ENCODE results near the gene SH2B2. TPM values are rescaled to one million over a fixed set of nuclear protein-coding genes. Genes with fewer than 3 reads are reported as not detected.
A peak's percentile ranks its signal among the peaks of the same experiment; 100 is the strongest.

Gene SH2B2
- total RNA-seq, 3 donors from 2014 or later (not counting 1 experiment from before 2014, with no cell fraction given) = 1.6 to 2.9 (median 2.0) TPM

DNA sequence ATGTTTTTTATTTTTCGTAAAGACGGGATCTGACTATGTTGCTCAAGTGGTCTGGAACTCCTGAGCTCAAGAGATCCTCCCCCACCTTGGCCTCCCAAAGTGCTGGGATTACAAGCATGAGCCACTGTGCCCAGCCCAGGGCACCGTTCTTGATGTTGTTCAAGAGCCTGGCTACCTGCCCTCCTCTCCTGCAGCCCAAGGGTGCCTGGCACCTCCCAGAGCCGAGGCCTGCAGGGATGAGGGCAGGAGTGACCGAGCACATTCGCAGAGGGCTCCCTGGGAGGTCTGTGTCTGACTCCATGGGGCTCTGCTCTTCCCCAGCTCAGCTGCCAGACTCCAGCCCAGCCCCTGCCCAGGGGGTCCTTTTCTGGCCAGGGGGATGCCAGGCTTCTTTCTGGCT lies 15.4 kb downstream of the SH2B2 start:
- no peak overlapping the region for H3K27ac Mint-ChIP-seq
- no peak overlapping the region for H3K4me3 Mint-ChIP-seq
- peaks cover 39% of the 10 kb centered on the region for H3K4me1 ChIP-seq (ENCODE audit: control insufficient read depth, insufficient read depth, low read length)

DNA sequence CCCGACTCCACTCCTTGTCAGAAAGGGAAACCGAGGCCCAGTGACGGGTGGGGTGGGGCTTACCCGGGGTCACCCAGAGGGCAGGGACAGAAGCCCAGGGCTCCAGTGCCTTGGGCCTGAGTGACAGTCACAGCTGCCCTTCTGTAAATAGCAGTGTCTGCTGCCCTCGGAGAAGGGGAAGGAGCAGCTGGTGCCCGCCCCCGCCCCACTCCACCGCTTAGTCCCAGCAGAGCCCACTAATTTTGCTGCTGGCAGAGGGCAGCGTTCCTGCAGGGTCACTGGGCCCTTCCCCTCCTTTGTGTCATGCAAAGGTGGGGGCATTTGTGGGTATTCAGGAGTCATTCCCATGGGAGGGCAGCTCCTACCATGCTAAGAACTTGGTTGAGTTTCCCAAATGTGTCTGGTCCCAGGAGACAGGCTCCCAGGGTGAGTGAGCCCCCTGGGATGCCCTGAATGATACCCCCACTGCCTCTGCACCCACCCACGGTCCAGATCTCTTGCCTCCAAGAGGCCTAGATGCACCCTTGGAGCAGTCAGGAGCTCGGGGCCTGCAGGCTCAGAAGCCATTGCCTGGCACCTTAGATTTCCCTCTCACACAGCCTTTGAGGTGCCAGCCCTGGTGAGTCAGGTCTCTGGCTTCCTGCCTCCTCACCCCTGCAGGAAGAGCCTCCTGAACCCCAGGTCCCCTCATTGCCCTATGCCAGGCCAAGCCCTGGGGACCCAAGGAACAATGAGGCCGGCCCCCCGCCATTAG lies 17.2 kb downstream of the SH2B2 start:
- Mint-ChIP-seq H3K4me1 (peaks cover 0 to 5% of the 10 kb centered on the region in 2 donors), H3K36me3 (no peaks in the 10 kb centered on the region), H3K27ac (no peak overlapping the region), H3K27me3 (ENCODE audit: low read depth in 2 of 2) (peaks cover 0 to 3% of the 10 kb centered on the region in 2 donors), H3K4me3 (no peak overlapping the region), H3K9me3 (no peaks in the 10 kb centered on the region)
- intact Hi-C loops (cut with micrococcal nuclease) = no loop called here
- Histone ChIP-seq H3K9me3 (ENCODE audit: control insufficient read depth, insufficient read depth, low read length) (no peaks in the 10 kb centered on the region), H3K36me3 (ENCODE audit: control insufficient read depth, insufficient read depth, low read length) (peaks cover 1% of the 10 kb centered on the region), H3K4me1 (ENCODE audit: control insufficient read depth, insufficient read depth, low read length) (peaks cover 51% of the 10 kb centered on the region), H3K4me3 (ENCODE audit: low read length) (no peak overlapping the region), H3K27ac (ENCODE audit: low read length) (no peak overlapping the region), H3K27me3 (ENCODE audit: control insufficient read depth, insufficient read depth, low read length) (no peaks in the 10 kb centered on the region)
- WGBS (ENCODE audit: insufficient coverage) = 77% methylated on average over 13 of the region's 13 CpGs
- ATAC-seq (peak in 2 of 3 donors; percentile 25 to 42), DNase-seq (no peak)
- no peak for TF ChIP-seq CTCF (IDR thresholded peaks at IDR 0.05)

More for the DNA sequence above, 15.4 kb downstream of the SH2B2 start:
- Histone ChIP-seq H3K4me3 (ENCODE audit: low read length) (no peak overlapping the region), H3K36me3 (ENCODE audit: control insufficient read depth, insufficient read depth, low read length) (no peaks in the 10 kb centered on the region), H3K27me3 (ENCODE audit: control insufficient read depth, insufficient read depth, low read length) (no peaks in the 10 kb centered on the region), H3K27ac (ENCODE audit: low read length) (no peak overlapping the region), H3K9me3 (ENCODE audit: control insufficient read depth, insufficient read depth, low read length) (no peaks in the 10 kb centered on the region)
- DNase-seq = no peak
- Mint-ChIP-seq H3K9me3 (no peaks in the 10 kb centered on the region), H3K27me3 (ENCODE audit: low read depth in 2 of 2) (peaks cover 0 to 3% of the 10 kb centered on the region in 2 donors), H3K36me3 (no peaks in the 10 kb centered on the region), H3K4me1 (peaks cover 0 to 5% of the 10 kb centered on the region in 2 donors)
- no peak for ATAC-seq
- intact Hi-C loops (cut with micrococcal nuclease) = no loop called here
- TF ChIP-seq CTCF (IDR thresholded peaks at IDR 0.05) = no peak
- 96% methylated on average over 6 of the region's 6 CpGs for WGBS (ENCODE audit: insufficient coverage)

DNA sequence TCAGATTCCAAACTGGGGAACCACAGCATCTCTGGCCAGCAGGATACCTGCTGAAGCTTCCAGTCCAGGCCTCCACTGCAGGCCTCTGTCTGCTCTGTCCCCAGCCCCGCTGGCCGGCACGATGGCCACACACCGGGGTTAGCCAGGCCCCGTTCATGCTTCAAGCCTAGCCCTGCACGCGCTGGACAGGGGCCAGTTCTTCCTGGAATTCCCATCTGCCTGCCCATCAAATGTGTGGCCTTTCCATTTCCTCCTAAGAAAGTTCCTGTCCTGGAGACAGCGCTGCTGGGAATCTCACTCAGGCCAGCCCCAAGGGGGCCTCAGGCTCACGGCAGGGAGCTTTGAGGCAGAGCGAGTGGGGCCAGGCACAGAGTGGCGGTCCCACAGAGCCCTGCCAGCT lies 18.0 kb downstream of the SH2B2 start:
- Mint-ChIP-seq H3K4me1 (peaks cover 0 to 5% of the 10 kb centered on the region in 2 donors), H3K4me3 (no peak overlapping the region), H3K9me3 (no peaks in the 10 kb centered on the region), H3K27ac (no peak overlapping the region), H3K36me3 (no peaks in the 10 kb centered on the region), H3K27me3 (ENCODE audit: low read depth in 2 of 2) (peaks cover 0 to 3% of the 10 kb centered on the region in 2 donors)
- DNase-seq (no peak), ATAC-seq (no peak)
- no peak for TF ChIP-seq CTCF (IDR thresholded peaks at IDR 0.05)
- Histone ChIP-seq H3K4me1 (ENCODE audit: control insufficient read depth, insufficient read depth, low read length) (peaks cover 51% of the 10 kb centered on the region), H3K4me3 (ENCODE audit: low read length) (no peak overlapping the region), H3K27ac (ENCODE audit: low read length) (no peak overlapping the region), H3K36me3 (ENCODE audit: control insufficient read depth, insufficient read depth, low read length) (peaks cover 1% of the 10 kb centered on the region), H3K9me3 (ENCODE audit: control insufficient read depth, insufficient read depth, low read length) (no peaks in the 10 kb centered on the region), H3K27me3 (ENCODE audit: control insufficient read depth, insufficient read depth, low read length) (no peaks in the 10 kb centered on the region)
- intact Hi-C loops (cut with micrococcal nuclease) = no loop called here
- WGBS (ENCODE audit: insufficient coverage) = 95% methylated on average over 11 of the region's 11 CpGs
